Stomach (tissue), 4 donors: Measurements from ENCODE around the gene PHF21A.

ENCODE experiments used
- CTCF ChIP-seq, 7 experiments: fragments of 450-650 bp in 4 of 7; fragments of 200-600 bp in 3 of 7; sonication (generic) in 3 of 7; IDR thresholded peaks; one replicate each; pipeline ENCODE4 v1.5.1; 2016 to 2019; ENCODE audit warnings: antibody characterized with exemption in 7 of 7, control low read depth in 2 of 7, mild to moderate bottlenecking in 1 of 7
- EP300 ChIP-seq: sonication (generic); formaldehyde crosslinking; IDR thresholded peaks from one replicate; pipeline ENCODE4 v1.6.1; 2017; ENCODE audit warnings: antibody characterized with exemption
- POLR2A ChIP-seq, 4 donors: fragments of 450-650 bp; IDR thresholded peaks; one replicate each; pipeline ENCODE4 v1.6.1; 2016; ENCODE audit warnings: antibody characterized with exemption in 4 of 4, control low read depth in 2 of 4, mild to moderate bottlenecking in 1 of 4, moderate library complexity in 1 of 4
- POLR2AphosphoS5 ChIP-seq, 3 donors: sonication (generic); formaldehyde crosslinking; IDR thresholded peaks; one replicate each; pipeline ENCODE4 v1.6.1; 2016; ENCODE audit warnings: antibody characterized with exemption in 3 of 3

GRCh38 chr11:46127150-46127638 lies 5.9 kb upstream of the PHF21A start:
- TF ChIP-seq POLR2AphosphoS5 (IDR thresholded peaks at IDR 0.05) (no peak), CTCF (IDR thresholded peaks at IDR 0.05) (no peak), EP300 (no peak), POLR2A (IDR thresholded peaks at IDR 0.05) (no peak)
